NCI-H2171 (cell line): ENCODE results near the gene CCR2.
"Not testable (repeated sequence)": the region's sequence is repeated elsewhere in the genome, so short reads cannot be mapped to it uniquely, and the experiment has no call there.

Experiments used
- DNase-seq: peaks from one replicate; lab custom pipeline; 2025; lab: John Stamatoyannopoulos, UW

Gene CCR2

GRCh38 chr3:46353647-46354410 is at the start of gene CCR2:
CCR2 (plus strand) TSS chr3:46354111; CDS start chr3:46357528, 3,417 bp downstream.
- DNase-seq = no peak

- DNase-seq = no peak
Measured at GRCh38 chr3:46304739-46305138, 49.2 kb upstream of the CCR2 start.

GRCh38 chr3:46312991-46313390 is 40.9 kb upstream of the CCR2 start:
- no peak for DNase-seq

GRCh38 chr3:46314517-46314916 is 39.4 kb upstream of the CCR2 start:
- no peak for DNase-seq

GRCh38 chr3:46316206-46316605 is 37.7 kb upstream of the CCR2 start:
- DNase-seq = no peak

GRCh38 chr3:46318207-46318927 is 35.5 kb upstream of the CCR2 start:
- no peak for DNase-seq

GRCh38 chr3:46321461-46322104 is 32.3 kb upstream of the CCR2 start:
- no peak for DNase-seq

- no peak for DNase-seq
Measured at GRCh38 chr3:46324036-46324435, 29.9 kb upstream of the CCR2 start.

- DNase-seq = no peak
Measured at GRCh38 chr3:46325645-46326300, 28.1 kb upstream of the CCR2 start.

GRCh38 chr3:46330676-46331075 is 23.2 kb upstream of the CCR2 start:
- not testable (repeated sequence) for DNase-seq

- no peak for DNase-seq
Measured at GRCh38 chr3:46334741-46335478, 19.0 kb upstream of the CCR2 start.

GRCh38 chr3:46335541-46335940 is 18.4 kb upstream of the CCR2 start:
- no peak for DNase-seq

- no peak for DNase-seq
Measured at GRCh38 chr3:46337911-46338310, 16.0 kb upstream of the CCR2 start.

GRCh38 chr3:46338840-46339239 is 15.1 kb upstream of the CCR2 start:
- no peak for DNase-seq

- DNase-seq = no peak
Measured at GRCh38 chr3:46344476-46344875, 9.4 kb upstream of the CCR2 start.

GRCh38 chr3:46348823-46349482 is 5.0 kb upstream of the CCR2 start:
- DNase-seq = no peak

GRCh38 chr3:46349484-46350261 is 4.2 kb upstream of the CCR2 start:
- DNase-seq = no peak

- no peak for DNase-seq
Measured at GRCh38 chr3:46350262-46350565, 3.7 kb upstream of the CCR2 start.

GRCh38 chr3:46351646-46352045 is 2.3 kb upstream of the CCR2 start:
- no peak for DNase-seq

GRCh38 chr3:46353090-46353489 is 821 bp upstream of the CCR2 start:
- DNase-seq = no peak

- DNase-seq = no peak
Measured at GRCh38 chr3:46354478-46354877, 567 bp downstream of the CCR2 start.
